Fibroblast of skin of right biceps (primary cell): ENCODE measurements around the gene PCDHGB6.
"Not testable (repeated sequence)": the region's sequence is repeated elsewhere in the genome, so short reads cannot be mapped to it uniquely, and the experiment has no call there.

ENCODE experiments used
- DNase-seq: peaks from one replicate; pipeline ENCODE4 v3.0.0-alpha.2; 2013

PCDHGB6 gene

GRCh38 chr5:141407790-141408505 is at the start of gene PCDHGB6:
TSS of gene PCDHGB6 (plus strand) at chr5:141408021. CDS start at chr5:141408203, 182 bp downstream.
- DNase-seq = peak; percentile 53

- DNase-seq = peak; percentile 43
Measured at GRCh38 chr5:141359790-141360426, 47.9 kb upstream of the PCDHGB6 start, which contains the start of gene PCDHGB2. TSS of gene PCDHGB2 (plus strand) at chr5:141359994. CDS start at chr5:141360136, 142 bp downstream.

DNA sequence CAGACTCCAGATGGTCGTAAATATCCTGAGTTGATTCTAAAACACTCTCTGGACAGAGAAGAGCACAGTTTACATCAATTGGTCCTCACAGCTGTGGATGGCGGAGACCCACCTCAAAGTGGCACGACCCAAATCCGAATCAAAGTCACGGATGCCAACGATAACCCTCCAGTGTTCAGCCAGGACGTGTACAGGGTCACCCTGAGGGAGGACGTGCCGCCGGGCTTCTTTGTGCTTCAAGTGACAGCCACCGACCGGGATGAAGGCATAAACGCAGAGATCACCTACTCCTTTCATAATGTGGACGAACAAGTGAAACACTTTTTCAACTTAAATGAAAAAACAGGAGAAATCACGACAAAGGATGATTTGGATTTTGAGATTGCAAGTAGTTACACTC is 47.1 kb upstream of the PCDHGB6 start:
- DNase-seq = no peak

DNA sequence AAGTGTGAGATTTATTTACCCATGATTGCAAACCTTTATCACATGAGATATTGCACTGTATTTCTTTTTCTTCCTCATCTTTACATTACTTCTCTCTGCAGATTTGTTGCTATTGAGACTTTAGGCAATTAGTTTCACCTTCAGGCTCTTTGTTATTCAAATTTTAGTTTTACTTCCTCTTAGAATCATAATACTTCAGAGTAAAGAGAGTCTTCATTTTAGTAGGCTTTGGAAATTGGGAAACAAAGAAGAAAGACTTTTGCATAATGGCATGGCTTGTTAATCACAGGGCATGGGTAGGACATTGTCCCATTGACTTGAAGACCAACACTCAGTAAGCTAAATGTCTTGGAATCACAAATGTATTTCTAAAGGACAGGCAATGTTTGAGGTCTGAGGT is 45.1 kb upstream of the PCDHGB6 start:
- DNase-seq = no peak

DNA sequence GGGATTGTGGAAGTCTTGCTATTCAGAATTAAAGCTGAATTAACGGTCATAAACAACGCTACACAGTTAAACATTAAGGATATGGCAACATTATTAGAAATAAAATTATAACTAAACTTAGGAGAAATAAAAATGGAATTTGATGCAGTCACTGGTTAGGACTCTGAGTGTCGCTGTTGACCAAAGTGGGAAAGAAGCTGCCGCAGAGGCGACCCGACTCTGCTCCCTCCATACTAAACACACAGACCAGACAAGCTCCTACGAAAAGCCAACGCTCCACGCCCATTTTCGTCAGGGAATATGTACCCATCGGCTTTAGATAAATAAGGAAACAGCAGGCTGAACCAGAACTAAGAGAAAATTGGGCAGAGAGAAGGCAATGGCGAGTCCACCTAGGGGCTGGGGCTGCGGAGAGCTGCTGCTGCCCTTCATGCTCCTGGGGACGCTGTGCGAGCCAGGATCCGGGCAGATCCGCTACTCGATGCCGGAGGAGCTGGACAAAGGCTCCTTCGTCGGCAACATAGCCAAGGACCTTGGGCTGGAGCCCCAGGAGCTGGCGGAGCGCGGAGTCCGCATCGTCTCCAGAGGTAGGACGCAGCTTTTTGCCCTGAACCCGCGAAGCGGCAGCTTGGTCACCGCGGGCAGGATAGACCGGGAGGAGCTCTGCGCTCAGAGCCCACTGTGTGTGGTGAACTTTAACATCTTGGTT is 43.7 kb upstream of the PCDHGB6 start, which contains the start of gene PCDHGA5:
Gene PCDHGA5, plus strand, starts transcription at position 211 of the 709 bp plus-strand sequence. Its CDS starts 169 bp downstream, at position 380.
- DNase-seq = peak; percentile 35

- DNase-seq = no peak
Measured at GRCh38 chr5:141366016-141366896, 41.6 kb upstream of the PCDHGB6 start.

DNA sequence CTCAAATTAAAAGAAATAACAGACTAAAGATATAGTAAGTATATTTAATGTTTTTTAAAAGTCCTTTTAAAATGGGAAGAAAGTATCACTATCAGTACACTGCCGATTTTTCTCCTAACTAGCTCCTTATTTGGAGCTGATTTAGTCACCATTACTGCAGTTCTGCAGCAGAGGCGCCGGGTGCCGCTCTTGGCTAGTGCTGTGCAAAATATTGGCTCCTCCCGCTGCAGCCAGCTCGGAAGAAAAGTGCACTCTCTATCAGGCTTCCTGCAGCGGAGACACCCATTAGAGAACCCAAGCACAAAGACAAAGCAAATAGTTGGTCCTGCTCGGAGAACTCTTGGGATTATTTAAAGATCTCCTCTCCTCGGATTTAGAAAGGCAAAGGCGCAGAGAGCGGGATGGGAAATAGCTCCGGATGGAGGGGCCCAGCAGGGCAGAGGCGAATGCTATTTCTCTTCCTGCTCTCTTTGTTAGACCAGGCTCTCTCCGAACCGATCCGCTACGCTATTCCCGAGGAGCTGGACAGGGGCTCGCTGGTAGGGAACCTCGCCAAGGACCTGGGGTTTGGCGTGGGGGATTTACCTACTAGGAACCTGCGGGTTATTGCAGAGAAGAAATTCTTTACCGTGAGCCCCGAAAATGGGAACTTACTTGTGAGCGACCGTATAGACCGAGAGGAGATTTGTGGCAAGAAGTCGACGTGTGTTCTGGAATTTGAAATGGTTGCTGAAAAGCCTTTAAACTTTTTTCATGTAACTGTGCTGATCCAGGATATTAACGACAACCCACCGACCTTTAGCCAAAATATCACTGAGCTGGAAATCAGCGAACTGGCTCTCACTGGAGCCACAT is 37.6 kb upstream of the PCDHGB6 start, which contains the start of gene PCDHGB3:
Gene PCDHGB3, plus strand, starts transcription at position 249 of the 855 bp plus-strand sequence. Its CDS starts 153 bp downstream, at position 402.
- DNase-seq = peak; percentile 69

DNA sequence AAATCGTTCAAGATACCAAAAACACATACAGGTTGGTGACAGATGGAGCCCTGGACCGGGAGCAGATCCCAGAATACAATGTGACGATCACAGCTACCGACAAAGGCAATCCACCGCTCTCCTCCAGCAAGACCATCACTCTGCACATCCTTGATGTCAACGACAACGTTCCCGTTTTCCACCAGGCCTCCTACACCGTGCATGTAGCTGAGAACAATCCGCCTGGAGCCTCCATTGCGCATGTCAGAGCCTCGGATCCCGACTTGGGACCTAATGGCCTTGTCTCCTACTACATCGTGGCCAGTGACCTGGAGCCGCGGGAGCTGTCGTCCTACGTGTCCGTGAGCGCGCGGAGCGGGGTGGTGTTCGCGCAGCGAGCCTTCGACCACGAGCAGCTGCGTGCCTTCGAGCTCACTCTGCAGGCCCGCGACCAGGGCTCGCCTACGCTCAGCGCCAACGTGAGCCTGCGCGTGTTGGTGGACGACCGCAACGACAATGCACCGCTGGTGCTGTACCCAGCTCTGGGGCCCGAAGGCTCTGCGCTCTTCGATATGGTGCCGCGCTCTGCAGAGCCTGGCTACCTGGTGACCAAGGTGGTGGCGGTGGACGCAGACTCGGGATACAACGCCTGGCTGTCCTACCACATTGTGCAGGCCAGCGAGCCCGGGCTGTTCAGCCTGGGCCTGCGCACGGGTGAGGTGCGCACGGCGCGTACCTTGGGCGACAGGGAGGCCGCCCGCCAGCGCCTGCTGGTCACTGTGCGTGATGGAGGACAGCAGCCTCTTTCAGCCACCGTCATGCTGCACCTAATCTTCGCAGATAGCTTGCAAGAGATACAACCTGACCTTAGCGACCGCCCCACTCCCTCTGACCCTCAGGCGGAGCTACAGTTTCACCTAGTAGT is 36.0 kb upstream of the PCDHGB6 start:
- no peak for DNase-seq

DNA sequence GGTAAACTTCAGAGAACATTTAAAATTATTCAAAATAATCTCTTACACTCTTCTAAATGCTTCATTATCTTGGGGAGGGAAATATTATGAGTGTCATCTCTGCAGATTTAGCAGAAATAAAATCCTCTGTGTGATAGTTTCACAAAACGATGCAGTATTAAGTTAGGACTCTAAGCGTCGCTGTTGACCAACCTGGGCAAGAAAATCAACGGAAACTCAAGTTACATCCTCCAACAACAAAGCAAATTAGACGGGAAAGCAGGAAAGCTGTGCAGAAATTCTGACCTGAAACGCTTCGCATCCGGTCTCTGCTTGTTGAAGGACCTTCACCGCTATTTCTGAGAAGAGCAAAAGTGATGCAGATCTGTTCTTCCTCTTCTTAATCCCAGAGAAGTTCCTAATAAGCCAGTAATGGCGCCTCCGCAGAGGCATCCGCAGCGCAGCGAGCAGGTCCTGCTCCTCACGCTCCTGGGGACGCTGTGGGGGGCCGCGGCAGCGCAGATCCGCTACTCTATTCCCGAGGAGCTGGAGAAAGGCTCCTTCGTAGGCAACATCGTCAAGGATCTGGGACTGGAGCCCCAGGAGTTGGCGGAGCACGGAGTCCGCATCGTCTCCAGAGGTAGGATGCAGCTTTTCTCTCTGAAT is 34.0 kb upstream of the PCDHGB6 start, which contains the start of gene PCDHGA6:
Gene PCDHGA6, plus strand, starts transcription at position 219 of the 645 bp plus-strand sequence. Its CDS starts 193 bp downstream, at position 412.
- DNase-seq = peak; percentile 46

DNA sequence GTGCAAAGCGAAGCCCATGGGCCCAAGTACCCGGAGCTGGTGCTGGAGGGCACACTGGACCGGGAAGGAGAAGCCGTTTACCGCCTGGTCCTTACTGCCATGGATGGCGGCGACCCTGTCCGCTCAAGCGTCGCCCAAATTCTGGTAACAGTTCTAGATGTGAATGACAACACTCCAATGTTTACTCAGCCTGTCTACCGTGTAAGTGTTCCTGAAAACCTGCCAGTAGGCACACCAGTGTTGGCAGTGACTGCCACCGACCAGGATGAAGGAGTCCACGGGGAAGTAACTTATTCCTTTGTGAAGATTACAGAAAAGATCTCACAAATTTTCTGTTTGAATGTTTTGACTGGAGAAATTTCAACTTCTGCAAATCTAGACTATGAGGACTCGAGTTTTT is 33.2 kb upstream of the PCDHGB6 start:
- DNase-seq = no peak

DNA sequence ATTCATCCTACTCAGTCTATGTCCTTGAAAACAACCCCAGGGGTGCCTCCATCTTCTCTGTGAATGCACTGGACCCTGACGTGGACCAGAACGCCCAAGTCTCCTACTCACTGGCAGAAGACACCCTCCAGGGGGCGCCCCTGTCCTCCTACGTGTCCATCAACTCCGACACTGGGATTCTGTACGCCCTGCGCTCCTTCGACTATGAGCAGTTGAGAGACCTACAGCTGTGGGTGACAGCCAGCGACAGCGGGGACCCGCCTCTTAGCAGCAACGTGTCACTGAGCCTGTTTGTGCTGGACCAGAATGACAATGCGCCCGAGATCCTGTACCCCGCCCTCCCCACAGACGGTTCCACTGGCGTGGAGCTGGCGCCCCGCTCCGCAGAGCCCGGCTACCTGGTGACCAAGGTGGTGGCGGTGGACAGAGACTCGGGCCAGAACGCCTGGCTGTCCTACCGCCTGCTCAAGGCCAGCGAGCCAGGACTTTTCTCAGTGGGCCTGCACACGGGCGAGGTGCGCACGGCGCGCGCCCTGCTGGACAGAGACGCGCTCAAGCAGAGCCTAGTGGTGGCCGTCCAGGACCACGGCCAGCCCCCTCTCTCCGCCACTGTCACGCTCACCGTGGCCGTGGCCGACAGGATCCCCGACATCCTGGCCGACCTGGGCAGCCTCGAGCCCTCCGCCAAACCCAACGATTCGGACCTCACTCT is 32.2 kb upstream of the PCDHGB6 start:
- DNase-seq = not testable (repeated sequence)

DNA sequence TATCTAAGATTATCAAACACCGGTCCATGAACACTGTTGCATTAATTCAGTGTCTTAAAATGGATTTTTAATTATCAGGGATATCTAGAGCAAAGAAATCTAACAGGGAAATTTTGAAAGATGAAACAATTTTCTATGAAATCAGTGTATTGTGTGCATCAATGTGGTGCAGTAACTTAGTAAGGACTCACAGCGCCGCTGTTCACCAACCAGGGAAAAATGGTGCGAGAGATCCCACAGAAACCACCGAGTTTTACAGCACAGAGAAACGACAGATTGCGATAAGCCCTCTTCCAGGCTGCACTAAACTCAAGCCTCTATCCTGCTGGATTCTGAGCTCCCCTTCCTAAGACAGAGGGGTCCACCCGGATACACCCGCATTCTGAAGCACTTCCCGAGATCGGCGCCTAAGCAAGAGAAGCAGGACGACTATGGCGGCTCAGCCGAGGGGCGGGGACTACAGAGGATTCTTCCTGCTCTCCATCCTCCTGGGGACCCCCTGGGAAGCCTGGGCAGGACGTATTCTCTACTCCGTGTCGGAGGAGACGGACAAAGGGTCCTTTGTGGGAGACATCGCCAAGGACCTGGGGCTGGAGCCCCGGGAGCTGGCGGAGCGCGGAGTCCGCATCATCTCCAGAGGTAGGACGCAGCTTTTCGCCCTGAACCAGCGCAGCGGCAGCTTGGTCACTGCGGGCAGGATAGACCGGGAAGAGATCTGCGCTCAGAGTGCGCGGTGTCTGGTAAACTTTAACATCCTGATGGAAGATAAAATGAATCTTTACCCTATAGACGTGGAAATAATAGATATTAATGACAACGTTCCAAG is 25.1 kb upstream of the PCDHGB6 start, which contains the start of gene PCDHGA7:
Gene PCDHGA7, plus strand, starts transcription at position 274 of the 826 bp plus-strand sequence. Its CDS starts 158 bp downstream, at position 432.
- DNase-seq = peak; percentile 52

DNA sequence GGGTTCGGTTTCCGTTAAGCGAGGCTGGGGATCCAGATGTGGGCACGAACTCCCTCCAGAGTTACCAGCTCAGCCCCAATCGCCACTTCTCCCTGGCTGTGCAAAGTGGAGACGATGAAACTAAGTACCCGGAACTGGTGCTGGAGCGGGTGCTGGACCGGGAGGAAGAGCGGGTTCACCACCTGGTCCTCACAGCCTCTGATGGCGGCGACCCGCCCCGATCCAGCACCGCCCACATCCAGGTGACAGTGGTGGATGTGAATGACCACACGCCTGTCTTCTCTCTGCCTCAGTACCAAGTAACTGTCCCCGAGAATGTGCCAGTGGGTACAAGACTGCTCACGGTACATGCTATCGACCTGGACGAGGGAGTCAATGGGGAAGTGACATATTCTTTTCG is 24.5 kb upstream of the PCDHGB6 start:
- DNase-seq = no peak

DNA sequence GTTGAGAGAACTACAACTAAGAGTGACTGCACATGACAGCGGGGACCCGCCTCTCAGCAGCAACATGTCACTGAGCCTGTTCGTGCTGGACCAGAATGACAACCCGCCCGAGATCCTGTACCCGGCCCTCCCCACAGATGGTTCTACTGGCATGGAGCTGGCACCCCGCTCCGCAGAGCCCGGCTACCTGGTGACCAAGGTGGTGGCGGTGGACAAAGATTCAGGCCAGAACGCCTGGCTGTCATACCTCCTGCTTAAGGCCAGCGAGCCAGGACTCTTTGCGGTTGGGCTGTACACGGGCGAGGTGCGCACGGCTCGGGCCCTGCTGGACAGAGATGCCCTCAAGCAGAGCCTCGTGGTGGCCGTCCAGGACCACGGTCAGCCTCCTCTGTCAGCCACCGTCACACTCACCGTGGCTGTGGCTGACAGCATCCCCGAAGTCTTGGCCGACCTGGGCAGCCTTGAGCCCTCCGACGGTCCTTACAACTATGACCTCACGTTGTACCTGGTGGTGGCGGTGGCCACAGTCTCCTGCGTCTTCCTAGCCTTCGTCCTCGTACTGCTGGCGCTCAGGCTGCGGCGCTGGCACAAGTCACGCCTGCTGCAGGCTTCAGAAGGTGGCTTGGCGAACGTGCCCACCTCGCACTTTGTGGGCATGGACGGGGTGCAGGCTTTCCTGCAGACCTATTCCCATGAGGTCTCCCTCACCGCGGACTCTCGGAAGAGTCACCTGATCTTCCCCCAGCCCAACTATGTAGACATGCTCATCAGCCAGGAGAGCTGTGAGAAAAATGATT is 23.2 kb upstream of the PCDHGB6 start:
- no peak for DNase-seq

GRCh38 chr5:141387557-141388311 is 20.1 kb upstream of the PCDHGB6 start, which contains the start of gene PCDHGB4:
TSS of gene PCDHGB4 (plus strand) at chr5:141387698. CDS start at chr5:141387885, 187 bp downstream.
- peak; percentile 68 for DNase-seq

GRCh38 chr5:141388661-141389060 is 19.2 kb upstream of the PCDHGB6 start:
- DNase-seq = no peak
